Body of pancreas (tissue), 4 donors: ENCODE measurements around the gene ISYNA1. TPM values are rescaled to one million over a fixed set of nuclear protein-coding genes. Genes with fewer than 3 reads are reported as not detected.
A peak's percentile ranks its signal among the peaks of the same experiment; 100 is the strongest.

ENCODE experiments used
- ATAC-seq: fragments of 150-250 bp; one replicate; pipeline ENCODE4 v1.9.1; 2016
- DNase-seq, 4 donors: peaks; one replicate each; pipeline ENCODE4 v3.0.0-alpha.2; 2019
- H3K27ac ChIP-seq, 4 donors: fragments of 200-600 bp; sonication (generic); 1 replicate in 3 of 4; 2 replicates in 1 of 4; pipeline versions ENCODE4 v1.5.1 to v1.6.1; 2016 to 2019; ENCODE audit warnings: mild to moderate bottlenecking in 1 of 4, mixed read lengths in 1 of 4, moderate library complexity in 1 of 4
- H3K27me3 ChIP-seq, 2 donors: fragments of 200-600 bp; sonication (generic); one replicate each; pipeline ENCODE4 v1.6.0; 2016; ENCODE audit warnings: mild to moderate bottlenecking in 1 of 2
- H3K36me3 ChIP-seq, 2 donors: fragments of 200-600 bp; sonication (generic); replicated peaks in 1 of 2; 2 replicates each; pipeline ENCODE4 v1.5.1; 2016; ENCODE audit warnings: low read depth in 2 of 2; ENCODE audit not compliant: insufficient read depth in 1 of 2
- H3K4me1 ChIP-seq: fragments of 200-600 bp; sonication (generic); one replicate; pipeline ENCODE4 v1.6.0; 2016
- H3K4me3 ChIP-seq, 2 donors: fragments of 200-600 bp; sonication (generic); 1 replicate in 1 of 2; 2 replicates in 1 of 2; pipeline ENCODE4 v1.5.1; 2016 to 2019
- H3K9me3 ChIP-seq, 3 donors: fragments of 200-600 bp; sonication (generic); 1 replicate in 2 of 3; 2 replicates in 1 of 3; pipeline ENCODE4 v1.5.1; 2016
- POLR2A ChIP-seq, 3 donors: fragments of 450-650 bp; IDR thresholded peaks; one replicate each; pipeline ENCODE4 v1.6.1; 2016; ENCODE audit warnings: antibody characterized with exemption in 3 of 3, mild to moderate bottlenecking in 2 of 3
- WGBS, 2 donors: methylation state at CpG; one replicate each; pipeline ENCODE4 v1.1.5; 2017; 5-methylcytosine and 5-hydroxymethylcytosine counted together
- intact Hi-C: fragments of 100-400 bp; cut with DNase I; formaldehyde crosslinking; loops from one replicate; pipeline ENCODE4 v1.15.1; 2023
- total RNA-seq, 2 donors: library from RNA; depleted of rRNA; stranded (reverse); fragments of >200 nt; gene quantifications; one replicate each; pipeline ENCODE4 v1.1.0, GENCODE V29; 2016
- TF ChIP-seq, protein P1 (sequence below), 7 experiments: fragments of 450-650 bp in 4 of 7; fragments of 200-600 bp in 3 of 7; sonication (generic) in 3 of 7; IDR thresholded peaks; one replicate each; pipeline ENCODE4 v1.5.1; 2016 to 2019; ENCODE audit warnings: antibody characterized with exemption in 7 of 7

Gene ISYNA1
- total RNA-seq, 2 donors from 2014 or later, result 52.7 to 72.8 TPM

DNA sequence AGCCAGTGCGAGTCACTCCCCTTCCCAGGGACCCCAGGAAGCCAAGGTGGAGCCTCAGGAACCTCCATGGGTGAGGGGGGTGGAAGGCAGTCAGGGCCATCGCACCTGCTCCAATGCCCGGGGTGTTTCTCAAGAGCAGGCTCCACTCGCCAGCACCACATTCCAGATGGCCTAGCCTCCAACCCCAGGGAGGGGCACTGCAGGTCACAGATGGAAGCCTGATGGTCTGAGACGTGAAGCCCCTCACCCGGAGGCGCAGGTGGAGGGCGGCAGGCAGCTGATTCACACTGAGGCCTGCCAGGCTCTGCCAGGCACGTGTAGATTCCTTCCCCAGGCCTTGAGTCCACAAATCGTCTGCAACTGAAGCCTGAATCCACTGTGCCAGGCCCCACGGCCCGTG, 23.0 kb upstream of the ISYNA1 start:
- Histone ChIP-seq H3K27me3 (no peaks in the 10 kb centered on the region), H3K36me3 (peaks cover 0 to 8% of the 10 kb centered on the region in 2 donors), H3K4me1 (peaks cover 33% of the 10 kb centered on the region), H3K9me3 (no peaks in the 10 kb centered on the region), H3K4me3 (no peak overlapping the region), H3K27ac (peak overlapping the region in 3 of 4 donors; percentile 56 to 80 (median 76))
- ATAC-seq (no peak), DNase-seq (no peak)
- 78 to 81% methylated on average over 8 to 12 of the region's 12 CpGs for WGBS, 2 donors
- intact Hi-C loops, result loop anchor here (10.0 kb wide), 1 partner anchor 104 kb away; no protein-coding TSS in a partner anchor
- TF ChIP-seq, protein P1, sequence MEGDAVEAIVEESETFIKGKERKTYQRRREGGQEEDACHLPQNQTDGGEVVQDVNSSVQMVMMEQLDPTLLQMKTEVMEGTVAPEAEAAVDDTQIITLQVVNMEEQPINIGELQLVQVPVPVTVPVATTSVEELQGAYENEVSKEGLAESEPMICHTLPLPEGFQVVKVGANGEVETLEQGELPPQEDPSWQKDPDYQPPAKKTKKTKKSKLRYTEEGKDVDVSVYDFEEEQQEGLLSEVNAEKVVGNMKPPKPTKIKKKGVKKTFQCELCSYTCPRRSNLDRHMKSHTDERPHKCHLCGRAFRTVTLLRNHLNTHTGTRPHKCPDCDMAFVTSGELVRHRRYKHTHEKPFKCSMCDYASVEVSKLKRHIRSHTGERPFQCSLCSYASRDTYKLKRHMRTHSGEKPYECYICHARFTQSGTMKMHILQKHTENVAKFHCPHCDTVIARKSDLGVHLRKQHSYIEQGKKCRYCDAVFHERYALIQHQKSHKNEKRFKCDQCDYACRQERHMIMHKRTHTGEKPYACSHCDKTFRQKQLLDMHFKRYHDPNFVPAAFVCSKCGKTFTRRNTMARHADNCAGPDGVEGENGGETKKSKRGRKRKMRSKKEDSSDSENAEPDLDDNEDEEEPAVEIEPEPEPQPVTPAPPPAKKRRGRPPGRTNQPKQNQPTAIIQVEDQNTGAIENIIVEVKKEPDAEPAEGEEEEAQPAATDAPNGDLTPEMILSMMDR (IDR thresholded peaks at IDR 0.05), result no peak
- TF ChIP-seq POLR2A (IDR thresholded peaks at IDR 0.05), result no peak

DNA sequence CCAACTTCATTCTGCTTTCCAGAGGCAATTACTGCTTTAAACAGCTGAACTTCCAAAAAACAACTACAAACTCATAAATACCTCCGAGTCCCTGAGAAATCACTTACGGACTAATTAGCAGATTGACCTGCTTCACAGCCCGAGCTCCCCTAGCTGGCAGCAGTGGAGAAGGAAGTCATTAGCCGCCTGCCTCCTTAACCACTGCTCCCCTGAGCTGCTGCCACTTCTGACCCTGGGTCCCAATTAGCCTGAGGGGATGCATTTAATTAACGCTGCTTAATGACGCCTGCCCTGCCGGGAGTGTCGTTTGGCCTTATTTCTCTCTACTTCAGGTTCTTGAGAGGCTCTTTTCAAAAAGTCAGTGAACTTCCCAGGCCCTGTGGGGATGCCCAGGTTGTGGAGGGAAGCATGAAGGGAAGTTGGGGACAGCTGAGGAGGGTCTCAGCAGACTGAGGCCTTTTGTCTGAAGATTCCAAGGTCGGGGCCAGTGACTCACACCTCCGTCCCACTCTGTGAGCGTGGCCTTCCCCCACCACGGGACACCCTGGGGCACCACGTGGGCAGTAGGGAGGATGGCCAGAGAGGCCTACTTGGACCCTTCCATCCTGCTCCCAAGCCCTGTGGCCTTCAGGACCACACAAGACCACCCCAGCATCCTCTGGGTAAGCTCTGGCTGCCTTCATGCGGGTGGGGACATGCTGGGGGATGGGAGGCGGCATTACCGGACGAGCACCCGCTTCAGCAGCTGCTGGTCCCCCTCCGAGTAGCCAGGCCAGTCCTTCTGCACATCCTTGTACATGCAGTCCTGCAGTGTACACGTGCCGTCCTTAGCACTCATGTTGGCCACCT, 19.8 kb upstream of the ISYNA1 start:
- Histone ChIP-seq H3K4me3 (no peak overlapping the region), H3K36me3 (peaks cover 0 to 8% of the 10 kb centered on the region in 2 donors), H3K4me1 (peaks cover 13% of the 10 kb centered on the region), H3K9me3 (no peaks in the 10 kb centered on the region), H3K27ac (no peak overlapping the region), H3K27me3 (no peaks in the 10 kb centered on the region)
- ATAC-seq (no peak), DNase-seq (no peak)
- 79 to 81% methylated on average over 18 to 21 of the region's 21 CpGs for WGBS, 2 donors
- no peak for TF ChIP-seq POLR2A (IDR thresholded peaks at IDR 0.05)
- TF ChIP-seq, protein P1 (IDR thresholded peaks at IDR 0.05), result no peak
- intact Hi-C loops, result no loop called here

DNA sequence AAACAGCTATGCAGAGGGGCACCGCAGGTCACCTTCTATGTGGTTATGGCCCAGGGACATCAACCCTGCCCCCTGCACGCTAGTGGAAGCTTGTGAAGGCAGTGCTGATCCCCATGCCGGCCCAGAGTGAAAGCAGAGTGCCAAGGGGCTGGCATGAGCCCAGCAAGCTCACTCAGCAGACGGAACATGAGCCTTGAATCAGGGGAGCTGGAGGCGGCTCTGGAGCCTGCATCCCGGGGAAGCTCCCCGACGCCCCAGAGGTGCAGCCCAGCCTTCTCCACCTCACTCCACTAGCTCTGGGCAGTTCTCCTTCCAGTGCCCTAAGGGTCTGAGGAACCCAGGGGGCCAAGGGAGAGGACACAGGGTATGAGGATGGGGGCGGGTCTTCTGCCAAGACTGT, 19.0 kb upstream of the ISYNA1 start:
- no peak for TF ChIP-seq POLR2A (IDR thresholded peaks at IDR 0.05)
- TF ChIP-seq, protein P1 (IDR thresholded peaks at IDR 0.05), result no peak
- Histone ChIP-seq H3K4me1 (peaks cover 13% of the 10 kb centered on the region), H3K27ac (no peak overlapping the region), H3K4me3 (no peak overlapping the region), H3K9me3 (no peaks in the 10 kb centered on the region), H3K27me3 (no peaks in the 10 kb centered on the region), H3K36me3 (peaks cover 0 to 8% of the 10 kb centered on the region in 2 donors)
- ATAC-seq (no peak), DNase-seq (no peak)
- intact Hi-C loops, result no loop called here
- WGBS, 2 donors, result 63 to 74% methylated on average over 4 to 7 of the region's 9 CpGs

DNA sequence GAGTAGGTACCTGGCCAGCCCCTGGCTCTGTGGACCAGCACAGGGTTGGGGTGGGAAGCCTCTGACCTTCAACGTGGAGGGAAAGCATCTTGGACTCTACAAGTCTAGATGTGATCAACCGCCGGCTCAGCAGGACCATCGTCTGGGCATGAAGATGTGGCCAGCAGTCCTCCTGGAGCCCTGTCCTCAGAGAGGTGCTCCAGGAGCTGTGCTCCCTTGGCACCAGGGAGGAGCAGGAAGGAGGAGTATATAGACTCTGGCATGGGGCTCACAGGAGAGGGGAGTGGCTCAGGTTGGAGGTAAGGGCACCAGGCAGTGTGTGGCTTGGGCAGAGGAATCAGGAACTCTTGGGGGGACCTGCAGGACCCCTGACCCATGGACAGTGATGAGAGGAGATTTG, 18.3 kb upstream of the ISYNA1 start:
- H3K36me3 ChIP-seq, result peaks cover 0 to 5% of the 10 kb centered on the region in 2 donors
- H3K4me3 ChIP-seq, result no peak overlapping the region
- H3K9me3 ChIP-seq, result no peaks in the 10 kb centered on the region
- no peaks in the 10 kb centered on the region for H3K27me3 ChIP-seq
- TF ChIP-seq, protein P1 (IDR thresholded peaks at IDR 0.05), result no peak
- TF ChIP-seq POLR2A (IDR thresholded peaks at IDR 0.05), result no peak
- DNase-seq (no peak), ATAC-seq (no peak)
- H3K27ac ChIP-seq, result no peak overlapping the region
- WGBS, 2 donors, result 78% methylated on average over 4 of the region's 4 CpGs; no CpG with 5 or more reads in 1 of the 2 donors
- peaks cover 15% of the 10 kb centered on the region for H3K4me1 ChIP-seq
- intact Hi-C loops, result no loop called here
